HepG2 (cell line): ENCODE measurements around the gene METTL23. TPM values are rescaled to one million over a fixed set of nuclear protein-coding genes. Genes with fewer than 3 reads are reported as not detected.
A peak's percentile ranks its signal among the peaks of the same experiment; 100 is the strongest.

ENCODE experiments used
- CREB1 ChIP-seq, 2 experiments: fragments of 450-650 bp in 1 of 2; IDR thresholded peaks; 2 replicates each; pipeline ENCODE4 v1.6.1; 2016 to 2017; ENCODE audit warnings: control low read depth in 1 of 2, mild to moderate bottlenecking in 1 of 2, missing compliant biosample characterization in 1 of 2, missing genetic modification characterization in 1 of 2
- DRAP1 ChIP-seq: IDR thresholded peaks from 2 replicates; pipeline ENCODE4 v1.6.1; 2016; ENCODE audit warnings: missing genetic modification reagents, missing compliant biosample characterization
- EED ChIP-seq: sonication (generic); formaldehyde crosslinking; IDR thresholded peaks from 2 replicates; pipeline ENCODE4 v1.5.0; 2020; ENCODE audit warnings: mild to moderate bottlenecking, missing genetic modification reagents
- GABPA ChIP-seq, 2 experiments: IDR thresholded peaks; 2 replicates each; pipeline ENCODE4 v1.6.1; 2011 to 2016; ENCODE audit warnings: low read depth in 2 of 2, low read length in 1 of 2, missing biosample characterization in 1 of 2, missing genetic modification characterization in 1 of 2
- HDAC1 ChIP-seq: sonication (generic); formaldehyde crosslinking; IDR thresholded peaks from 2 replicates; pipeline ENCODE4 v1.5.1; 2020; ENCODE audit warnings: mild to moderate bottlenecking, missing genetic modification reagents
- HIVEP1 ChIP-seq: sonication (generic); formaldehyde crosslinking; IDR thresholded peaks from 2 replicates; pipeline ENCODE4 v1.4.0; 2020; ENCODE audit warnings: mild to moderate bottlenecking, missing genetic modification reagents
- KLF15 ChIP-seq: sonication (generic); formaldehyde crosslinking; IDR thresholded peaks from 2 replicates; pipeline ENCODE4 v1.8.1; 2023; ENCODE audit warnings: borderline replicate concordance, mild to moderate bottlenecking, inconsistent platforms, missing genetic modification reagents, mixed read lengths
- MAZ ChIP-seq, 2 experiments: sonication (generic) in 1 of 2; formaldehyde crosslinking in 1 of 2; IDR thresholded peaks; 2 replicates each; pipeline versions ENCODE4 v1.5.0 to v1.6.1; 2012 to 2020; ENCODE audit warnings: low read depth in 2 of 2, mild to moderate bottlenecking in 2 of 2, borderline replicate concordance in 1 of 2, improper control_type of control experiment in 1 of 2, low read length in 1 of 2, missing genetic modification reagents in 1 of 2, moderate library complexity in 1 of 2
- MXI1 ChIP-seq: IDR thresholded peaks from 3 replicates; pipeline ENCODE4 v1.6.1; 2012; ENCODE audit warnings: low read depth, low read length, inconsistent platforms, borderline replicate concordance
- MYC ChIP-seq: sonication (generic); formaldehyde crosslinking; IDR thresholded peaks from 2 replicates; pipeline ENCODE4 v1.9.0; 2021; ENCODE audit warnings: missing genetic modification reagents, borderline replicate concordance
- PHF8 ChIP-seq: sonication (generic); formaldehyde crosslinking; IDR thresholded peaks from 2 replicates; pipeline ENCODE4 v1.5.0; 2020; ENCODE audit warnings: missing genetic modification reagents
- POLR2A ChIP-seq, 2 experiments: IDR thresholded peaks; 2 replicates each; pipeline ENCODE4 v1.6.1; 2011; ENCODE audit warnings: low read depth in 2 of 2, low read length in 2 of 2, mild to moderate bottlenecking in 1 of 2, moderate library complexity in 1 of 2; ENCODE audit not compliant: insufficient read depth in 1 of 2
- XRCC5 ChIP-seq: fragments of 200-400 bp; formaldehyde crosslinking; optimal IDR thresholded peaks from 2 replicates; pipeline ENCODE3; 2017; ENCODE audit warnings: mild to moderate bottlenecking, low read length
- ZBTB38 ChIP-seq: sonication (generic); formaldehyde crosslinking; IDR thresholded peaks from 2 replicates; pipeline ENCODE4 v1.5.1; 2020; ENCODE audit warnings: mild to moderate bottlenecking, missing genetic modification reagents
- ZNF274 ChIP-seq: sonication (generic); formaldehyde crosslinking; IDR thresholded peaks from 2 replicates; pipeline ENCODE4 v1.5.1; 2020; ENCODE audit warnings: mild to moderate bottlenecking, missing genetic modification reagents
- ZNF34 ChIP-seq: sonication (generic); formaldehyde crosslinking; IDR thresholded peaks from 2 replicates; pipeline ENCODE4 v1.4.0; 2020; ENCODE audit warnings: mild to moderate bottlenecking, missing genetic modification reagents, borderline replicate concordance
- ZNF431 ChIP-seq: sonication (generic); formaldehyde crosslinking; IDR thresholded peaks from 2 replicates; pipeline ENCODE4 v1.9.0; 2022; ENCODE audit warnings: missing genetic modification reagents, low read depth, mild to moderate bottlenecking, borderline replicate concordance
- ZNF543 ChIP-seq: sonication (generic); formaldehyde crosslinking; IDR thresholded peaks from 2 replicates; pipeline ENCODE4 v1.4.0; 2020; ENCODE audit warnings: mild to moderate bottlenecking, missing genetic modification reagents
- ZNF564 ChIP-seq: sonication (generic); formaldehyde crosslinking; IDR thresholded peaks from 2 replicates; pipeline ENCODE4 v1.8.1; 2023; ENCODE audit warnings: mild to moderate bottlenecking, missing genetic modification reagents
- ZNF770 ChIP-seq: sonication (generic); formaldehyde crosslinking; IDR thresholded peaks from 2 replicates; pipeline ENCODE4 v1.5.0; 2020; ENCODE audit warnings: mild to moderate bottlenecking, missing genetic modification reagents
- ZNF775 ChIP-seq: sonication (generic); formaldehyde crosslinking; IDR thresholded peaks from 2 replicates; pipeline ENCODE4 v1.4.0; 2020; ENCODE audit warnings: missing genetic modification reagents, mild to moderate bottlenecking, moderate library complexity, borderline replicate concordance
- ZNF878 ChIP-seq: sonication (generic); formaldehyde crosslinking; IDR thresholded peaks from 2 replicates; pipeline ENCODE4 v1.8.1; 2023; ENCODE audit warnings: mild to moderate bottlenecking, missing genetic modification reagents, moderate library complexity
- ZSCAN29 ChIP-seq: sonication (generic); formaldehyde crosslinking; conservative IDR thresholded peaks from 2 replicates; pipeline ENCODE4 v1.4.0; 2020; ENCODE audit warnings: mild to moderate bottlenecking, missing genetic modification reagents
- ZSCAN30 ChIP-seq: sonication (generic); formaldehyde crosslinking; IDR thresholded peaks from 2 replicates; pipeline ENCODE4 v1.5.0; 2020; ENCODE audit warnings: mild to moderate bottlenecking, missing genetic modification reagents
- polyA plus RNA-seq, 8 experiments: library from polyadenylated mRNA; depleted of rRNA in 3 of 8; stranded (reverse) in 7 of 8; unstranded in 1 of 8; fragments of >200 nt; fragmentation: Illumina TruSeq in 4 of 8; extraction: Trizol in 4 of 8; gene quantifications; 2 replicates each; pipeline versions ENCODE4 v1.2.1 to v1.2.3, GENCODE V29; 2011 to 2016; ENCODE audit warnings: low read depth in 4 of 8, missing spikeins in 1 of 8, mixed read lengths in 1 of 8; ENCODE audit not compliant: insufficient read depth in 1 of 8
- total RNA-seq, 5 experiments: library from RNA; depleted of rRNA; stranded (reverse); fragments of >200 nt; fragmentation: Illumina TruSeq; extraction: Trizol; gene quantifications; 2 replicates each; pipeline ENCODE4 v1.2.3, GENCODE V29; 2016; ENCODE audit warnings: low read depth in 1 of 5
- TF ChIP-seq, protein P1 (sequence below): sonication (generic); formaldehyde crosslinking; IDR thresholded peaks from 2 replicates; pipeline ENCODE4 v1.4.0; 2020; ENCODE audit warnings: mild to moderate bottlenecking, missing genetic modification reagents
- TF ChIP-seq, protein P2 (sequence below): sonication (generic); formaldehyde crosslinking; IDR thresholded peaks from 2 replicates; pipeline ENCODE4 v1.4.0; 2020; ENCODE audit warnings: missing genetic modification reagents

The METTL23 gene
- total and polyA plus RNA-seq, 2 of the 13 experiments (the other 11 are each of a cell fraction or from before 2014, with no cell fraction given): 39.9 to 104 TPM

DNA sequence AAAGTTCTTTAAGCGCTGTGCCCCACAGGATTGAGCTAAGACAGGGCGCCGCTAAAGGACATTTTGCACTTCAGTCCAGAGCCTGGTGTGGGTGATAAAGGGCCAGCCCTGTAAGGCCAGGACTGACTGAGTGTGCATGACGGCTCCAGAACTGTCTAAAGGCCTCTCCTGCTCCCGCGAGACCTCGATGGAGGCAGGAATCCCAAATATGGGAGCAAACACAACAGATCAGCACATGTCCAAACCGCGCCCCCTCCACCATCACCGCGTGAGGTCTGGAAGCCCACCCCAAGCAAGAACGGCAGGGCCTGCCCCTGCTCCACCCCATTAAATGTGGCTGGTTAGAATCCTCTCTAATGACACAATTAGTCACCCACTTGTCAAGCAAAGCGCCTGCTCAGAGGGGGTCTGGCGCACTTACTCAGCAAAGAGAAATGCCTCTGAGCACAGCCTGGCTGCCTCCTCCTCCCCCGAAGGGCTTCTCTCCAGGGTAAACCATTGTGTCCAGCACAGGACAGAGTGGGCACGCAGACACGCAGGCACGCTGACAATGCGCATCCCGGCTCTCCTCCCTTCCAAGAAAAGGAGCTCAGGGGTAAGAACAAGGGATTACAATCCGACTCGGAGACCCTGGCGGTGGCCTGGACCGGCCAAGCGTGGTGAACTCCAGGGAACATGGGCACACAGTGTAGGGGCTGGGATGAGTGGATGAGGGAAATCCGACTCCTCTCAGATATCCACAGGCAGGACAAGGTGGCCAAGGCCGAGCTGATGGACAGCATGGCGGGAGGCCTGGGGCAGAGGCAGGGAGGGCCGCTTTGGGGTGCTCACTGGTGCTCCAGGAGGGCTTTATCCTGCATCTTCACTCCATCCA, 17.3 kb upstream of the METTL23 start (continued):
- TF ChIP-seq DRAP1 (CRISPR knock-in tag) (no peak), CREB1 (IDR thresholded peaks at IDR 0.05) (no peak), CREB1 (CRISPR knock-in tag; IDR thresholded peaks at IDR 0.05) (no peak), PHF8 (CRISPR knock-in tag) (no peak), EED (CRISPR knock-in tag) (0 out of 2 replicates have a peak, but pooled peaks have one; percentile 24), MYC (CRISPR knock-in tag) (no peak), POLR2A (IDR thresholded peaks at IDR 0.05; ENCODE audit: insufficient read depth in 1 of 2, low read depth in 2 of 2, low read length in 2 of 2) (peak in 1 of 2 experiments; percentile 20; a peak in 1 of 4 replicates), ZNF34 (no peak; the same call in 1 of the 2 replicates), ZSCAN29 (no peak), ZNF878 (CRISPR knock-in tag) (no peak), MAZ (IDR thresholded peaks at IDR 0.05; ENCODE audit: borderline replicate concordance, low read depth, low read length) (no peak), MAZ (CRISPR knock-in tag; IDR thresholded peaks at IDR 0.05; ENCODE audit: low read depth) (no peak), GABPA (IDR thresholded peaks at IDR 0.05; ENCODE audit: low read depth, low read length) (no peak), GABPA (CRISPR knock-in tag; IDR thresholded peaks at IDR 0.05; ENCODE audit: low read depth) (no peak), ZNF543 (CRISPR knock-in tag) (no peak), MXI1 (peak; percentile 17; the same call in 1 of the 3 replicates), KLF15 (CRISPR knock-in tag) (no peak), ZNF274 (peak; percentile 1; the same call in 1 of the 2 replicates), ZNF770 (CRISPR knock-in tag) (no peak), XRCC5 (no peak), ZSCAN30 (CRISPR knock-in tag) (no peak), HIVEP1 (CRISPR knock-in tag) (no peak), HDAC1 (CRISPR knock-in tag) (no peak), ZNF775 (CRISPR knock-in tag) (no peak), ZNF564 (CRISPR knock-in tag) (no peak), ZNF431 (CRISPR knock-in tag) (no peak), ZBTB38 (CRISPR knock-in tag) (peak; percentile 77)
- TF ChIP-seq, protein P1, sequence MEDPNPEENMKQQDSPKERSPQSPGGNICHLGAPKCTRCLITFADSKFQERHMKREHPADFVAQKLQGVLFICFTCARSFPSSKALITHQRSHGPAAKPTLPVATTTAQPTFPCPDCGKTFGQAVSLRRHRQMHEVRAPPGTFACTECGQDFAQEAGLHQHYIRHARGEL (CRISPR knock-in tag): no peak
- TF ChIP-seq, protein P2, sequence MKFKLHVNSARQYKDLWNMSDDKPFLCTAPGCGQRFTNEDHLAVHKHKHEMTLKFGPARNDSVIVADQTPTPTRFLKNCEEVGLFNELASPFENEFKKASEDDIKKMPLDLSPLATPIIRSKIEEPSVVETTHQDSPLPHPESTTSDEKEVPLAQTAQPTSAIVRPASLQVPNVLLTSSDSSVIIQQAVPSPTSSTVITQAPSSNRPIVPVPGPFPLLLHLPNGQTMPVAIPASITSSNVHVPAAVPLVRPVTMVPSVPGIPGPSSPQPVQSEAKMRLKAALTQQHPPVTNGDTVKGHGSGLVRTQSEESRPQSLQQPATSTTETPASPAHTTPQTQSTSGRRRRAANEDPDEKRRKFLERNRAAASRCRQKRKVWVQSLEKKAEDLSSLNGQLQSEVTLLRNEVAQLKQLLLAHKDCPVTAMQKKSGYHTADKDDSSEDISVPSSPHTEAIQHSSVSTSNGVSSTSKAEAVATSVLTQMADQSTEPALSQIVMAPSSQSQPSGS (CRISPR knock-in tag): no peak
